Effector CD8-positive, alpha-beta T cell (primary cell): Measurements from ENCODE around the gene DAP.
"Not testable (repeated sequence)": the region's sequence is repeated elsewhere in the genome, so short reads cannot be mapped to it uniquely, and the experiment has no call there.

Experiments used
- DNase-seq: peaks from one replicate; lab custom pipeline; 2025; lab: John Stamatoyannopoulos, UW

The DAP gene

DNA sequence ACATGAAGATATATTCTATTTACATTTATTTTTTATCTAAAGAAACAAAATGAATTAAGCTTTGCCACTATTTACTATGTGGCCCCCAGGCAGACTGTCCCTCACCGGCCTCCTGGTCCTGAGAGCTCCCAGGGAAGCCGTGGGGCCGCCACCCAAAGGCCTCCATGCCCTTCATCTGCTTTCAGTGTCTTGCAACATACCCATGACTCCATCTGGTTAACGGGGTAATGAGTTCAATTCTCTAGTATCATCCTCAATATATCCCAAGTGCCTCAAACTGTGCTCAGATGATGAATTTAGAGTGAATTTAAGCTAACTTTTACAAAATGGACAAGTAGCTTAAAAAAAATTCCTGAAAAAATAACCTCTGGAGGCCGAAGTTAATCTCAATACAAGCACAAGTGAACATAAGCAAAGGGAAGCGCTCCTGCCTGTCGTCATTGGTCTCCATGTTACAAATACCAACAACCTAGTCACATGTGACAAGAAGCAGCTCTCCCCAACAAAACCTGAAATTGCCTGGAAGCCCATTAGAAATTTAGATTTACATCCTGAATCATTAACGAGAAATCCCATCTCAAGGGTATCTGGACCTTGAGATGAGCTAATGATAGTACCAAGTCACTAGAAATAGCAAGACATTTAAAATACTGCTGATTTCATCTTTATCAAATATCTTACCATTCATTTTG lies 26.1 kb downstream of the DAP start:
- DNase-seq, result no peak

DNA sequence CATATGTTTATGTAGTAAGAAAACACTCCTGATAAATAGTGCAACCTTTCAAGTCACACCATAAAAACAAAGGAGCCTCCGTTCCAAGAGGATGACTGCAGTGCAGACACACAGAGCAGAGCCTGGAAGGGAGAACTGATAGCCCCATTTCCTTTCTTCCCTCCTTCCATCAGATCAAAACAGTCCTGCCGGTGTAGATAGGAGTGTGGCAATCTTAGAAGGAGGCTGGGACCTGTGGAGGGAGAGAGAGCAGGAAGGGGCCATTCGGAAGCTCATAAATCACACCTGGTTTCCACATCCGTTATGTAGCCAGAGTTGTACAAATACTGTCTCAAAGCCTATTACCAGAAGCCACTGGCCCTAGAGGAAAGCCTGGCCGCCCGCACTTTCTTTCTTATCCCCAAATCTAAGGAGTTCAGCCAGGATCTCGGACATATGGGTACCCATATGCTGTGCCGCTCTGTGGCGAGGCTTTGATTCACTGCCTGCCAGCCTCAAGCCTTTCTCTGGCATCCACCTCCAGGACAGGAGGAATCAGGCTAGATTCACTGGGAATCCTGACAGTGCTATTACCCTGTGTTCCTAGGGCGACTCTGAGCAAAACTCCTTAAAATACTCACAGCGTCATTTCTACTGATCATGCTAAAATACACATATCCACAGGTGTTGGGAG lies 26.9 kb downstream of the DAP start:
- DNase-seq, result no peak

DNA sequence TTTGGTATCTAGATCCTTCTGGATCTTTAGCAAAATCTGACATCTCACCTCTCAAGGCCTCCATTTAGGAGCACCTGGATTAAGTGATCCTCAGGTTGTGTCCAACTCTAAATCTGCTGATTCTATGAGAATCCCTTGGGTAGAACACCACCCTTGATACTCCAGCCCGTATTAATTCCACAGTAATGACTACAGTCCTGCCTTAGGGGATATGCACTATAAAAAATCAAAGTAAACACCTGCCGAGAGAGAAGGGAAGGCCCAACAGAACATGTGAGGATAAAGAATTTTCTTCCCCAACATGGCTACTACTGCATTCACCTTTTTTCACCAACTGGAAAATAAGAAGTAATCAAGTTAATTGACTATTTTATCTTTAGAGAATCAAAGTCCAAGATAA lies 27.6 kb downstream of the DAP start:
- no peak for DNase-seq

DNA sequence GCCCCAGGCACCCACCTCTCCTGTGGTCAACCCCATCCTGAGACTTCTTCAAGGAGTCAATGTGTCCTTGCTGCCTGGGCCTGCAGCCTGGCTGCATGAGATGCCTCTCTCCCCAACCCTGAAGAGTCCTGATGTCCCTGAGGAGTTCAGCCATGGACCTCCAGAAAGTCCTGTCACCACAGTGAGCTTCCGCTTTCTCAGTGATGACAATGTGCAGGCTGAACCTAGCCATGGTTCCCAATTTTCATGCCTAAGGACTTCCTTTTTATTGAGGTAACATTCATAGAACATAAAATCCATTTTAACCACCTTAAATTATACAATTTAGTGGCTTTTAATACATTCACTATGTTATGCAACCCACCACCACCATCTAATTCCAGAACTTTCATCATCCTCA lies 29.1 kb downstream of the DAP start:
- no peak for DNase-seq

DNA sequence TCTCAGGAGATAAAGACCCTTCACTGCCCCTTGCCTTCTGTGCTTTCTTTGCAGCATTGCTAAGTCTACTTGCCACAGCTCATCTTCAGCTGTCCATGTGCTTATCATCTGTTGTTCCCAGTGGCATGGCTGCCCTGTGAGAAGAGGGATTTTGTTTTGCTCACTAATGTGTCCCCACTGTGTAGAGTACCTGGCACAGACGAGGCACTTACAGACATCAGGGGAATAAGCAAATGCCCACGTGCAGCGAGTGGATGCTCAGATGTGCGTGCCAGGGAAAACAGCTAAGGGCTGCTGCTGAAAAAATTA lies 31.0 kb downstream of the DAP start:
- no peak for DNase-seq

DNA sequence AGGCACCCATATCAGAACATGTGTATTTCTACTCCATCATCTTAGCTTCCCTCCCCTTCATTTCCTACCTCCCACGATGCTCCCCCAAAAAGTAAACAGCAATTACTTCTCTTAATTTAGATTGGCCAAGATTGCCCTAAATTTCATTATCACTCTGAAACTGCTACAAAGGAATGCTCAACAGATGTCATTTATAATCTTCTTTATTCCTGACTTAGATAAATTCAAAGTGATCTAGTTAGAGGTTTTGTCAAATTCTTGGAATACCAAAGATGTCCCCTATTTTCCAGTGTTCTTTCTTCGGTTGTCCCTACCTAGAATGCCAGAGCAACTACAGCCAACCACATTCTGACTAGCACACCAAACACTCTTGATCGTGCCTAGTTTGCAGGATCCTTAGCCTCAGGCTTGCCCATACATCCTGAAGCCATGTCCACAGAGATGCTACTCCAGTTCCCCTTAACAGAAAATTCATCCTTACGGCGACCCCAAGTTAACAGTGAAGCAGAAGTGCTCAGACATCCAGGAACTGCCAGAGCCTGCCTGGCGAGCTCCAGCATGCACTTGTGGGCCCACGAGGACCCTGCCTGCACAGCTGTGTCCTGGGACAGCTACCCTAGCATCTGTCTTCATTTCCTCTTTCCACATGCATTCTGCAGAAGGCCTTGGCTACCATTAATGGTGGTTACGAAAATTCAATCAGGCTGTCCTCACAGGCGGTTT lies 31.6 kb downstream of the DAP start:
- no peak for DNase-seq

DNA sequence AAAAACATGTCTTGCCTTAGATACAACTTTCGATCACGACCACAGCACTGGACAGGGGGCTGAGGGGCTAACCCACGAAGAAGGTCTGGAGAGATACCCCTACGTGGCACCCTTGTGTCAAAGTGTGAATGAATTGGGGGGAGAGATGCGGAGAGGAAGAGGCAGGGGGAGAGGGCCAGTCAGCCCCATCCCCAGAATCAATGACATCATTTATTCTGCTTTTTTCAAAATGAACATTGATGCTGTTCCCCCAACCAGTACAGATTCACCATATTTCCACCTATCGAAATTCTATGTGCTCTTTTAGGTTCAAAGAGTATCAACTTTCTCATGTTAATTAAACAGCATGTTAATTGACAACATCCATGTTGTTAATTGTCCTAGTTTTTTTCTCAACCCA lies 32.4 kb downstream of the DAP start:
- DNase-seq, result no peak

DNA sequence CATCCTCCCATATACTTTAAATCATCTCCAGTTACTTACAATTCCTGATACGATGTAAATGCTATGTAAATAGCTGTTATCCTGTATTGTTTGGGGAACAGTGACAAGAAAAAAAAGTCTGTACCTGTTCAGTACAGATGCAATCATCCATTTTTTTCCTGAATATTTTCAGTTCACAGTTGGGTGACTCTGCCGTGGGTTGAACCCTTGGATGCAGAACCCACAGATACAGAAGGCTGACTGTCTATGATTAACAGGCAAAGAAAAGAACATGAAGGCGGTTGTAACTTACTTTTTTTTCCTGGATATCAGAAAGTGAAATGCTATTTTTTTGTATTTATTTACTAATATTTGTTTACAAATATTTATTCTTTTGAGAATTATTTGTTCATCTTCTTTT lies 33.2 kb downstream of the DAP start:
- no peak for DNase-seq

DNA sequence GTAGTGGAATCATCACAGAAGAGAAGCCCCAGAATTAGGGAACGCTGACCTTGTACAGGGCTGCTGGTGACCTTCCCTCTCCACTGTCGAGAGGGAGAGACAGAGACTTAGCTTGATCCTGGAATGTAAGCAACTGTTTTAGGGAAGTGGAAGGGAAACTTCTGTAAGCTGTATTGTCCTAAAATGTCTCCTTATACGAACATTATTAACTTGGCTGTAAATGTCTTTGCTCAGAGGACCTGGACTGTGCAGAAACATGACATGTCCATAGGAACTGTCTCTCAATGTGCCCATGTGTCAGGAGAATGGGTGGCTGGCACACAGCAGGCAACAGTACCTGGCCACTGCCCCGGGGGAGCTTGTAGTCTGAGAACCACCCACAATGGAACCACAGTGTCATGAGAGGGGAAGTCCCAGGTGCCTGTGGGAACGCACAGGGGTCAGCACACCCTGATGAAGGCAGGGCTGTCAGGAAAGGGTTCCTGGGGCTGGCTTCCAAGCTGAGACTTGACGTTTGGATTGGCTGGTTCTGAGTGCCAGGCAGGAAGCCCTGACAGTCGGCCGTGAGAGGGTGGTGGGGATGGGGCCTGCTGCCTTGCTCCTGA lies 34.0 kb downstream of the DAP start:
- no peak for DNase-seq

DNA sequence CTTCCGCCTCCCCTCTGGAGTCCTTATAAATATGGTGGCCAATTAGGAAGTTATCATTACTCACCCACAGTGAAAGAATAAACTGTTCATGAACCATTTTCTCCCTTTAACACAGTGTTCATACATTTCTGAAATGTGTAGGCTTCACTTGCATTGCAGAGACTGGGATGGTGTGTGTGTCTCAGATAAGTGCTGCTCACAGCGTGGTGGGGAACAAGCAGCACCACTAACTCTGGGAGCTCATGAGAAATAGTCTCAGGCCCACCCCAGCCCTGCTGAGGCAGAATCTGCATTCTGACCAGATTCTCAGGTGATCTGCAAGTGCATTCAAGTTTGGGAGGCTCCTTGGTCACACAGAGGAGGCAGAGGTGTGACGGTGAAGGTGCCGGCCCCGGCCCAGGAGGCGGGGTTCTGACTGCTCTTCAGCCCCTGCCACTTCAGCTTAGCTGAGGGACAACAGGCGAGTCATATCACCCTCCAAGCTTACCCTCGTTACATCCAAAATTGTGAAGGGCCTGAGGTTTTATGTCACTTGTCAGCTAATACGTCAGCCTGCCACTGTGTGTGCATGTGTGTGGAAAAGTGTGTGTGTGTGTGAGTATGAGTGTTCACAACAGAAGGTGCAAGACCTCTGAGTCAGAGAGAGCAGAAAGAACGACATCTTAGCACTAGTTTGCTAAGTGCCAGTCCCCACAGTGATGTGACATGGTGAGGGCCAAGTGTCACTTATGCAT lies 34.7 kb downstream of the DAP start:
- DNase-seq, result no peak

DNA sequence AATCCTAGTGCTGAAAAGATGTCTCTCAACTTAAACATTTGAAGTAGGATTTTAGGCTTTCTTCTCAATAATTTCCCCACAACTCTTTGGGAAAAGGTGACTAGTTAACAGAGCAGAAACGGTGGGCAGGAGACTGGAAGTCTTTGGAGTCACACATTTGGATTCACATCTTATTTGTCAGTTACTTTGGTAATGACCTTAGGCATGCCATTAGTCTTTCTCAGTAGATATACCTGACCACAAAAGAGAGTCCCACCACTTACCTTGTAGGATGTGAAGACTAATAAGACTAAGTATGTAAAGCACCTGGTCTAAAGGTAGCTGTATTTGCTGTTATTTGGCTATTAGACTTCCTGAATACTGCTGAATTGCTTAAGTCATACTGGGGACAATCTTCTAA lies 35.4 kb downstream of the DAP start:
- DNase-seq, result no peak

DNA sequence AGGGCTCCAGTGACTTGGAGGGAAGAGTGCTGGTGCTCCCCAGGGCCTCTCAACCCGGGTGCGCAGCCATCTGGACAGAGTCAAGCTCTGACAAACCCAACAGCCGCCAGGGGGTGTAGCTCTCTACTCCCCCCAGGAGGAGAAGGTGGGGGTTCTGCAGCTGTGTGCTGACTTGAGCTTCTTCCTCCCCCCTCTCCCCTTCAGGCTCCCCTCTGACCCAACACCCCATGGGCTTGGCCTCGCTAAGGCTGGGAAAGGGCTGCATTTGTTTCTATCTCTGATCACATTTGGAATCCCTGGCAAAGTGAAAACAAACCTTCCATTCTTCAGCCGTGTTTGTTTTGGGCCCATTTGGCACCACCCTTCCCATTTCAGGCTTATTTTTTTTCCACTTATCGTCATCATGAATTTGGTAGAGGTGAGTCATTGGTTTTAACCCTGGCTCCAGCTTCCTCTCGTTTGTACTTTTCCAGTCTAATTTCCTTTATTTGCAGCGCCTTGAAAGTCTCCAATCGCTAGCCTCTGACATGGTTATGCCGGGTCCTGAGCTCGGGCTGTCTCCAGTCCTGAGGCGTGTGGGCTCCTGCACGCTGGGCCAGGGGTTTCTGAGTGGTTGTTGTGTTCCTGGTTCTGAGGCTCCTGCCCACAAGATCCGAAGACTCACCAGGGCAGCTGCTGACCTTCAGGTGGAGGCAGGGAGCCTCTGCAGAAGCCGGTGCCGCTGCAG lies 36.1 kb downstream of the DAP start:
- no peak for DNase-seq

DNA sequence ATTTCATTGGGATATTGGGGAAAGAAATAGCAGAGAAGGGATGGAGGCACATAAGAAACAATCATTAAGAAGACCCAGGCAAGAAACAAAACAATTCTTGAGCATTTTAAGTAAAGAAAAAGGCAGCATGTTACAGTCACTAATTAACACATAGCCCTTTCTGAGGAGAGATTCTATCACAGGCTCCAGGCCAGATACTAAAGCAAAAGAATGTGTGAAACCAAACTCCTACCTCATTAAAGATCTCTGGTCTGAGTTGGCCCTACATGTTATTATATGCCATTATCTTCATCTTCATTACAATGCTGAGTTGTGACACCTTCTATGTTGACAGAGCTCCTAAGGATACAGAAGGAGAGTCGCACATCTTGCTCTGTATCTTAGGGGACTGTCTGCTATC lies 37.5 kb downstream of the DAP start:
- no peak for DNase-seq

DNA sequence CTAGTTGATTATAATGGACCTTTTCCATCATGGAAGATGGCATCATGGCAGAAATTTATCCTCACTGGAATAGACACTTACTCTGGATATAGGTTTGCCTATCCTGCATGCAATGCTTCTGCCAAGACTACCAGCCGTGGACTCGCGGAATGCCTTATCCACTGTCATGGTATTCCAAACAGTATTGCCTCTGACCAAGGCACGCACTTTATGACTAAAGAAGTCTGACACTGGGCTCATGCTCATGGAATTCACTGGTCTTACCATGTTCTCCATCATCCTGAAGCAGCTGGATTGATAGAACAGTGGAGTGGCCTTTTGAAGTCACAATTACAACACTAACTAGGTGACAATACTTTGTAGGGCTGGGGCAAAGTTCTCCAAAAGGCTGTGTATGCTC lies 40.3 kb downstream of the DAP start:
- DNase-seq, result not testable (repeated sequence)

DNA sequence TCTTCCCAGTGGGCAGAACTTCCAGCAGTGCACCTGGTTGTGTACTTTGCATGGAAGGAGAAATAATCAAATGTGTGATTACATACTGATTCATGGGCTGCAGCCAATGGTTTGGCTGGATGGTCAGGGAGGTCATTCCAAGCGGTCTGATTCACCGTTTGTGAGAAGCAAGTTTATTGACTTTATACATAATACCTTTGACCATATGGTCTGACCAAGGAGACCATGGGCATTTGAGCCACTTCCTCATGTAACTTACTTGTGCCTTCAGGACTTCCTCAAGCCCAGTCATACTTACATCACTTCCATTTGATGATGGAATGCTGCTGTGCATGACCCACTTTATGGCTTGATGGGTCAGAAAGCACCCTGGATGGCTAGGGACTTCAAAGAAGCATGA lies 41.1 kb downstream of the DAP start:
- DNase-seq, result no peak

DNA sequence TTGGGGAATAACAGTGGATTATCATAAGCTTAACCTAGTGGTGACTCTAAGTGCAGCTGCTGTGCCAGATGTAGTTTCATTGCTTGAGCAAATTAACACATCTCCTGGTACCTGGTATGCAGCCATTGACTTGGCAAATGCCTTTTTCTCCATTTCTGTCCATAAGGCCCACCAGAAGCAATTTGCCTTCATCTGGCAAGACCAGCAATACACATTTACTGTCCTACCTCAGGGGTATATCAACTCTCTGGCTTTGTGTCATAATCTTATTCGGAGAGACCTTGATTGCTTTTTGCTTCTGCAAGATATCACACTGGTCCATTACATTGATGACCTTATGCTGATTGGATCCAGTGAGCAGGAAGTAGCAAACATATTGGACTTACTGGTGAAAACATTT lies 42.4 kb downstream of the DAP start:
- DNase-seq, result not testable (repeated sequence)

DNA sequence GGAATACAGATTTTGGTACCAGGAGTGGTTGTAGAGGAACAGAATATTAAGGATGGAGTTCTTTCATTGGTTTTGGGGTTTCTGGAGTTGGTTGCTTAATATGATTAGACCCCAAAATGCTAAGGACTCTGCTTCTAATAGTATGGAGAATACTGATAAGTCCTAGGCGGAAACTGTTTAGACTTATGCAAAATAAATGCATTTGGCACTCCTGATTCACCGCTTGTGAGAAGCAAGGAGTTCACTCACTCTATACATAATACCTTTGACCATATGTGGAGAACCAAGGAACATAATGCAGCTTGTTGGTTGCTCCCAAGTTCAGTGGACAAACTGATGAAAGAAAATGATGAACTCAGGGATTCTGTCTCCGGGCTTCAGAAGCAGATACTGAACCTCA lies 44.2 kb downstream of the DAP start:
- not testable (repeated sequence) for DNase-seq

DNA sequence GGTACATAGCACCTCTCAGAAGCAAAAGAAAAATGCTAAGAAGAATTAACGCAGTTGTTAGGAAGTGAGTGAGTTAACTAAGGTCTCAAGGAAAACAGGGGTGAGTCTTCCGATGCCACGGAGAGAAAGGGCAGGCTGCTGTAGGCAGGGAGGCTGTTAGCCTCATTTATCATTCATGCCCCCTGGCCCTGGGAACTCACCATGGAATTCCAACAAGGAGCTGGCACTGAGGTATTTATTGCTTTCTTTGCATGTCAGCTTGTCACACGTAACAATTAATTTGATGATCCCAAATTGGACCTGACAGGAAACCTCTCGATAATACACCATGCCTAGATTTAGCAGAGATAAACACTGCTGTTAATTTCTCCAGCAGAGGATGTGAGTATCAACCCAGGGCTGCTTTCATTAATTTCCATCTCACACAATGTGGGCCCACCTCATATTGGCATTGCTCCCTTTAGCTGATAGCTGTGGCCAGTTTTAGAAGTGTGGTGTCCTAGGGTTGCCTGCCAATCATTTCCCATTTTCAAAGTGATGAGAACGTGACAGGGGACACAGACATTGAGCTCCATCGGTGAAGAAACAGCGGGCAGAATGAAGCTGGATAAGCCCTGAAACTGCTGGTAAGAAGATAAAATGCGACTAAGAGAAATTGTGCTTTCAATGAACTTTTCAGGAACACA lies 45.3 kb downstream of the DAP start:
- no peak for DNase-seq

DNA sequence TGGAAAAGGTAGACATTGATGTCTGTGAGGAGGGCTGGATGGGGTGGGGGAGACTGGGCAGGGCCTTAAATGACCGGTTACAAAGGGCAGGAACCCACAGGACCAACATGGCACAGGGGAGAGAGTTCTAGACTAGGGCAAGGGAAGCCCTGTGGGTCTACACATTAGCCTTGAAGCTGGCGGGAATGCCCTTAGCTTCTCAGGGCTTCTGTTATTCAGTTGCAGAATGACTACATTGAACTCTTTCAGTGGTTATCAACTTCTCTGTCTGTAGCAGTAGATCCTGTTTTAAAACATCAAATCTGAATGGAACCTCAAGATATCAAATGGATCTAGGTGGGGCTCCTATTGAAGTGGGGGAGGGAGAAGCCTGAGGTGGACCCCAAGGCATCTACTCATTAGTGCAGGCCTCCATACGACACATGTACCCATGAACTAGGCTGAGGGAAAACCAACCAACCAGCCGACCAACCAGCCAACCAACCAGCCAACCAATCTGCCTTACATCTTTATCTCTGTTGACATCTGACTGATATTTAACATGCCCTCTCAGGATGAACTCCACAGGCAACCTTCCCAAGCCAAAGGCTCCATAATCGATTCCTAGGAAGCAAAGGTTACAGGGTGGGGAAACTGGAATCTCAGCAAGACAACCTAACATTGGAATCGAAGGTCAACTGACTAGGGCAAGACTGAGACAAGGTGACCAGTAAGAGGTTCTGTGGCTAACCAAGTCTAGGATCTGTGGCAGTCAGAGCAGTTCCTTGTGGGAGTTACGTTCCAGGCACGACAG lies 48.3 kb downstream of the DAP start:
- no peak for DNase-seq

DNA sequence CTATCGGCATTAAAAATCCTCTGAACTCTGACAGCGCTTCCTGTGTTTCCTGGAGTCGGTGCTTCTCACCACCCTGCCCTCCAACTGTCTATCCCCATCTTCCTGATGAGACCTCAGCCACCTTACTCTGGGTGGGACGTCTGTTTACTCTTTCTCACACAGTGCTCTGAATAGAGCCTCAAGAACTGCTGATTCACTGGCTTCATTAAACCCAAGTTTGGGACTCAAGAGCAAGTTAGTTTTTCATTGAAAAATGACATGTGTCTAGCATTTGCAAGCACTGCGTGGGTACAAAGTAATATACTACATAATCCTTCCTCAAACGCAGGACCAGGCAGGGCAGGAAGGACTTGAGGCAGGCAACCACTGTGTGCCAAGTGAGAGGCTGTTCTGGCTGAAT lies 49.5 kb downstream of the DAP start:
- no peak for DNase-seq
